ENCODE data around the gene MICAL2.

MICAL2 gene

GRCh38 chr11:12176410-12176809, 66.0 kb downstream of the MICAL2 start:
- DNase-seq, result no peak

DNA sequence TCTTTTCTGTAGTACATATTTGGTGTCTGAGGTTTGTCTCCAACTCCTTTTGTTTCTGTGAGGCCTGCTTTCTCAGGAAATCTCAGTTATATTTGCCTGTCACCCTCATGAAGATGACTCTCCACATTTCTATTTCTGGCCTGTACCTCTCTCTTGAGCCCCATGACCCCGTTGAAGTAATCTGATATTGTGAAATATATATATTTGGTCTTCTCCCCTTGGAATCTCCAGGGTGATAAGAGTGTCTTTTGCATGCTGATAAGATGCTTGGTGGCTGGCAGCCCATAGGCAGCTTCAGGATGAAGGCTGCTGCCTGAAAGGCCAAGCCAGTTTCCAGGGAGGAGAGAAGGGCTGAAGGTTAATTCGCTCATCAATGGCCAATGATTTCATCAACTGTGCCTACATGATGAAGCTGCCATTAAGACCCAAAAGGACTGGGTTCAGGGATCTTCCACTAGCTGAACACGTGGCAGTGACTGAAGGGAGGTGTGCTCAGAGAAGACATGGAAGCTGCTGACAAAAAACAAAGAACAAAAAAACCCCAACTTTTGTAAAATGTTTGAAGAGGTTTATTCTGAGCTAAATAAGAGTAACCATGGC, 67.4 kb downstream of the MICAL2 start:
- no peak for DNase-seq

DNA sequence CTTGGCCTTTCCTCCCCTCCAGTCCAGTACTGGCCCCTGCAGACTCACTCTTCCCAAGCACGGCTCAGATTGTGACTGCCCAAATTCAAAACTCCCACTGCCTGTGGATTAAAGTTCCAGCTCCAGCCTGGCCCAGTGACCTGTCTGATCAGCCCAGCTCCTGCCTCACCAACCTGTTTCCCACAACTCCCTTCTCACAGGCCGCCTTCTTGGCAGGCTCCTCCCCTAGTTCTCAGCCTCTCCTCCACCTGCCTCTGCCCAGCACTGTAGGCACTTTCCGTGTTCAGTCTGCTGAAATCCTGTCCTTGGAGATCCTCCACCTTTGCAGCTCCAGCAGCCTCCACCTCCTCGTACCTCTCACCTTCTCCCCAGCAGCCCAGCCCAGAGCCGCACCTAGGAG, 68.6 kb downstream of the MICAL2 start:
- DNase-seq, result no peak

DNA sequence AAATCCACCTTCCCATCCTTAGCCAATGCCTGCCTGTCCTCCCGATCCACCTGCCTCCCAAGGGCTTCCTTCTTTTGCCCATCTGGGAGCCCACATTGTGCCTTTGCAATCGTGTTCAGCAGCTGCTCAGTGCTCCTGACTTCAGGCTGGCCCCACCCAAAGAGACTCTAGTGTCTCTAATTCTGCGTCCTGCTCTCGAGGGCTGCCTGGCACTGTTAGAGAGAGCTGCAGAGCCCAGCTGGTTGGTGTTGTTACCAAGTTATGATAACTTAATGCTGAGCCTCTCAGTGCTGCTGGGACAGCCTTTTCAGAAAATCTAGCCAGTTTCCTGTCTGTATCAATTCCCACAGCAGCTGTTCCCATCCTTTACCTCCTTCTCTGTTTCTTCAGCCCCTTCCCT, 69.1 kb downstream of the MICAL2 start:
- peak; percentile 51 for DNase-seq

DNA sequence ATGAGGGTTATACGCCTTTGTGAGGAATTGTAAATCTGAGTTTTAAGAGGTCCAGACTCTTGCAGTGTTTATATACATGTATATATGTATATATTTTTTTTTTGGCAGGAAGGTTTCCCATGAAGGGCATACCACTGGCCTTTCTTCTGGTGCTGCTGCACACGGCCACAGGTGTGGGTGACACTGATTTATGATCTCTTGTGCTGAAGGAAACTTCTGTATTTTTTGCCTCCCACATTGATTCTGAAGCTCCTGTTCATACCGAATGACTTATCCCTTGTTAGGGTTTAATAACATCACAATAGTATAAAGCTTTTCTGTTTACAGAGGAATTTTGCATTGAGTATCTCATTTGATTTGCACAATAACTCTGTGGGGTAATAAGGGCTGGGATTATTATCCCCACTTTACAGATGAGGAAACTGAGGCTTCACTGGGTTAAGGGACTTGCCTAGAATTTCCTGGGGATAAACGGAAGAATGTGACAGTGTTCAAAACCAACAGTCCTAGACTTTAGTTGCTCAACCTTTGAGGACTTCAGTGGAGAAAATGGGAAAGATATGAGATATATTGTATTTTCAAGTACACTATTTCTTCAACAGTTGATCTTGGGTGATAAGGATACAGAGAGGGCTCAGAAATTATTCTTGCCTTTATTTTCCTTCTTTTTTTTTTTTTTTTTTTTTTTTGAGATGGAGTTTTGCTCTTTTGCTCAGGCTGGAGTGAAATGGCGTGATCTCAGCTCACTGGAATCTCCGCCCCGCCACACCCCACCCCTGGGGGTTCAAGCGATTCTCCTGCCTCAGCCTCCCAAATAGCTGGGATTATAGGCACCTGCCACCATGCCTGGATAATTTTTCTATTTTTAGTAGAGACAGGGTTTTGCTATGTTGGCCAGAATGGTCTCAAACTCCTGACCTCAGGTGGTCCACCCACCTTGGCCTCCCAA, 70.1 kb downstream of the MICAL2 start:
- no peak for DNase-seq

DNA sequence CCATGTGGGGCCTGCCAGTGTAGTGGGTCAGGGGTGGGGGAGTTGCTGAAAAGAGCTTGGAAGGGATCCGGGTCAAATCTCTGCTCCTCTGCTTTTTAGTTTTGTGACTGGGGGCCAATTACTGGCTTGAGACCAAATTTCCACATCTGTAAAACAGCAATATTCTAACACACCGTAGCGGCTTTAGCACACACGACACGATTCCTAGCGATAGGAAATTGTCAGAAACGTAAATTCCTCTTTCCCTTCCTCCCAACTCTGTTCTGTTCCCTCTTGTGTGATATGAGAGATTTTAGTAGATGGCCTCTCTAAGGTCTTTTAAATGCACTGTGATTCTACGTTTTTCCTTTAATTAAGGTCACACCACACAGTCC, 71.9 kb downstream of the MICAL2 start:
- no peak for DNase-seq

- no peak for DNase-seq
These were observed 72.5 kb downstream of the MICAL2 start for GRCh38 chr11:12182676-12183541.

GRCh38 chr11:12183827-12184620, 73.6 kb downstream of the MICAL2 start:
- DNase-seq, result no peak

DNA sequence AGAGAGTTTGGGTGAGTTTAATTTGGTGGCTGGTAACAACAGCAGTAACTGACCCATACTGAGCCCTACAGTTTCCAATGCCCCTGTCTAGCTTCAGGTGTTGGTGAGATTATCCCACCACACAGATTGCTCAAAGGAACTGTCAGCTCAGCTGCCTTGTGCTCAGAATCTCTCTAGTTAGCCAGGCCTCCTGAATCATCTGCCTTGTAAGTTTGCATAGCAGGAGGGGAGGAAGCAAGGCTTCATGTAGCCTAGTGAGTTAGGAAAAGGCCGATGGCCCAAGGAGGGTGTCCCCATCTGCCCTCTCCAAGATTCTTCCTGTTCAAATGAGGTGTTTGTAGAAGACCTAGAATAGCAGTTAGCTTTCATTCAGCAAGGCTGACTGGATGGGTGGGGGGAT, 74.3 kb downstream of the MICAL2 start:
- no peak for DNase-seq

GRCh38 chr11:12185106-12185690, 74.8 kb downstream of the MICAL2 start:
- DNase-seq, result no peak

DNA sequence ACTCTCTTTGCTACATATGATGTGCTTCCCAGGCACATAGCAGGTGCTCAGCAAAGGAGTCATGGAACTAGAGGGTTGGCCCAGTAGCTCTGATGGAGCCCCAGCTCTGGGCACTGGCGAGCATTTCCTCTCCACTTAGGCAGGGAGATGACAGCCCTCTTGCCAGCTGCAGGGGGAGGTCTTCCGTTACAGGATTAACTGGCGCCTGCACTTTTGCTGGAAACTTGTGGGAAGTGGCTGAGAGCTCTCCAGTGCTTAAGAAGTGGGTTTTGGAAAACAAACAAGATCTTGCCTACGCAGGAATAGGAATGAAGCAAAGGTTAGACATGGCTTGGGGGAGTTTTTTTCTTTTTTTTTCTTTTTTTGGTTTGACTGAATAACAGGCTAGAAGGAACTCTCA, 75.5 kb downstream of the MICAL2 start:
- DNase-seq, result peak; percentile 15

DNA sequence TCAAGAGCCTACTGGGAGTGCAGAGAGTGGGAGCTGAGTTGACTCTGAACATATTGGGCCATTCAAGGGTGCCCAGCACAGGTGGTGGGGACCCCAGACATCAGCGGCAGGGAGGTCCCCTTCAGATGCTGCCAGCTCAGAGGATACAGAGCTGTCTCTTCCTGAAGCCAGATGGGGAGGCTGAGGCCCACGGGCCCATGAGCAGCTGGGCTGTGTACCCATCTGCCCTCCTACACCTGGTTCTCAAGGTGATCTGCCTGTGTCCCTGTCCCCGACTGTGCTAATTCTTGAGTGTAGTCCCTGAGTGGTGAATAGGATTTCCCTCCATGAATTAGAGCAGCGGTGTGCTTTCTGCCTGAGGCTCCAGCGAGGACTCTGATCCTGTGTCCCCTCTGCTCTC, 76.3 kb downstream of the MICAL2 start:
- peak; percentile 48 for DNase-seq

- DNase-seq, result peak; percentile 20
These were observed 77.0 kb downstream of the MICAL2 start for GRCh38 chr11:12187399-12187798.

DNA sequence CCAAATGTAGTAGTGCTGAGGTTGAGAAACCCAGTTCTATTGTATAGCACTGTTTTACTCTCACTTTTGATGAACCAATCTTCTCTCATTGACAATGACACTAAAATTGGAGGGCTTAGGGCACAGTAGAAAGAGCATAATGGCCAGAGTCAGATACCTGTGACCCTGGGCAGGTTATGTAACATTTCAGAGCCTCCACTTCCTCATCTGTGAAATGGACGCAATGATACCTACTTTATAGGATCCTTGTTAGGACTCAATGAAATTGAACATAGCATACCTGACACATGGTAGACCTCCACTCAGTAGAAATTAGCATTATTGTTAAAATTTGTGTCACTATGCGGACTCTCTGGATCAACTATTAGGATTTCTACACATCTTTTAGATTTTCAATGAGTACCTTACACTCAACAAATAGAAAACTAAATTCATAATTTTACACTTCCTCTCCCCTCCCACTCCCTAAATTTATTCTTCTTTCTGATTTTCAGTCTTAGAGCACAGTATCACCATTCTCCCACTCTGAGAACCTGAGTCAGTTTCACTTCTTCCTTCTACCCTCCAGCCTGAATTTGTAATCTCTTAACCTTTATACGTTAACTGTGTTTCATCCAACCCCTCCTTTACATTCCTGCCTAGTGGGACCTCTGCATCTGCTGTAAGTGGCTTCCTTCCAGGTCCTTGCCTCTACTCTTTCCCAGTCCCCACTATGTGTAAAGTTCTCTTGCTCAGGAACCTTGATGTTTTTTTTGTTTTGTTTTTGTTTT, 78.3 kb downstream of the MICAL2 start:
- no peak for DNase-seq

DNA sequence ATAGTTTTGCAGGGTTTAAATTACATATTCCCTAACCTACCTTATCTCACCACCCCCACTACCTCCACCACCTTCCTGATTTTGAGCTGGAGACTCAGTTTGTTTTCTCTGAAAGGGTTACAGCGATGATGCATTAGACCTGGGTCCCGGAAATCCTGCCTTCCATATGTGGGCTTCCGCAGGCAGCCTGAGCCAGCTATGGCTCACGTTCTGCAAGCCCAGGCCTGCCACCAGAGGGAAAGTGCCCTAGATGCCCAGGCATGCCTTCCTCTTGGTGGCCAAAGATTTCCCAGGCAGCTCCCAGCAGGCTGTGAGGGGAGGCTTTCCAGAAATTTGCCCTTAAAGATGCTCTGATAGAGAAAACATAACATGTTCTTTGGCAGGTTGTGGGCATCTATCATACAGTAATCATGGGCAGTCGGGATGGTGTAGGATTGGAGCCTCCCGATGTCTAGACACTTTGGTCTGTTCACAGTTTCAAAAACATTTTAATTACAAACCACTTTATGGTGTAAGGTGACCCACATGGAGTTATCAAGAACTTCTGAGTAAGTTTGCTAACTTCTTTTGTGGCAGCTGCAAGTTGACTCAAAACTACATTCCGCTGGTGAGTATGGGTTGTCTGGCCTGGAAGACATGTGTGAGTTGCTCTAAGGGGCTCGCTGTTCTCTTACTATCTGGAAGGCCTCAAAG, 79.3 kb downstream of the MICAL2 start:
- DNase-seq, result peak; percentile 67

DNA sequence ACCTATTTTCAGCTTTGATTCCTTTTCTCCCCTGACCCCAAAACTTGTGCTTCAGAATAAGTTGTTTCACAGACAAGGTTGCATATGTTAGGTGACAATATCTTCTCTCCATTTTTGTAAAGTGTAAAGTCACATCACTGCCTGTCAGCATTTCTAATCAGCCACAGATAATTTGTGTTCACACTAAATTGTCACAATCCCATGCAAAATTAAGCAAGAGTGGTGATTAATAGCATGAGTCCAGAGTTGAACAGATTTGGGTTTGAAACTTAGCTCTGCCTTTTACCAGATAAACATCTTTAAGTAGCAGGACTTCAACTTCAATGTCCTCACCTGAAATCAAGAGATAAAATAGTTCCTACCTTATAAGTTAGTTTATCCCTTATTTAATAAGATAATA, 80.1 kb downstream of the MICAL2 start:
- no peak for DNase-seq

GRCh38 chr11:12192794-12193514, 82.6 kb downstream of the MICAL2 start:
- DNase-seq, result no peak

GRCh38 chr11:12193515-12194336, 83.3 kb downstream of the MICAL2 start:
- no peak for DNase-seq

- DNase-seq, result no peak
These were observed 85.4 kb downstream of the MICAL2 start for GRCh38 chr11:12195768-12196167.
